HepG2 (cell line): ENCODE measurements around the gene UBTD1. TPM values are rescaled to one million over a fixed set of nuclear protein-coding genes. Genes with fewer than 3 reads are reported as not detected.

Experiments used
- BORCS8-MEF2B ChIP-seq: sonication (generic); formaldehyde crosslinking; IDR thresholded peaks from 2 replicates; pipeline ENCODE4 v1.8.0; 2022; ENCODE audit warnings: mild to moderate bottlenecking, missing genetic modification reagents
- CBFB ChIP-seq: sonication (generic); formaldehyde crosslinking; IDR thresholded peaks from 2 replicates; pipeline ENCODE4 v1.4.0; 2020; ENCODE audit warnings: missing genetic modification reagents
- CCAR2 ChIP-seq: fragments of 200-400 bp; formaldehyde crosslinking; optimal IDR thresholded peaks from 2 replicates; pipeline ENCODE3; 2018; ENCODE audit warnings: low read depth, mild to moderate bottlenecking, low read length, moderate library complexity
- GATA4 ChIP-seq: sonication (generic); IDR thresholded peaks from 2 replicates; pipeline ENCODE4 v1.6.1; 2016; ENCODE audit warnings: antibody characterized with exemption, low read depth, borderline replicate concordance
- HHEX ChIP-seq: IDR thresholded peaks from 2 replicates; pipeline ENCODE4 v1.6.1; 2016; ENCODE audit warnings: control low read depth
- HMG20A ChIP-seq: IDR thresholded peaks from 2 replicates; pipeline ENCODE4 v1.6.1; 2016; ENCODE audit warnings: borderline replicate concordance
- HOXA9 ChIP-seq: sonication (generic); formaldehyde crosslinking; IDR thresholded peaks from 2 replicates; pipeline ENCODE4 v1.8.1; 2022; ENCODE audit warnings: missing genetic modification reagents, mild to moderate bottlenecking, moderate library complexity, borderline replicate concordance
- MAFF ChIP-seq: IDR thresholded peaks from 2 replicates; pipeline ENCODE4 v1.6.1; 2011; ENCODE audit warnings: low read depth, low read length, improper control_type of control experiment
- MED8 ChIP-seq: sonication (generic); formaldehyde crosslinking; IDR thresholded peaks from 2 replicates; pipeline ENCODE4 v1.8.1; 2023; ENCODE audit warnings: mild to moderate bottlenecking, missing genetic modification reagents; ENCODE audit not compliant: insufficient replicate concordance
- MEF2D ChIP-seq: sonication (generic); formaldehyde crosslinking; IDR thresholded peaks from 2 replicates; pipeline ENCODE4 v1.5.1; 2020; ENCODE audit warnings: mild to moderate bottlenecking, missing genetic modification reagents
- SETDB1 ChIP-seq: sonication (generic); formaldehyde crosslinking; IDR thresholded peaks from 2 replicates; pipeline ENCODE4 v1.5.1; 2020; ENCODE audit warnings: missing genetic modification reagents, mild to moderate bottlenecking, borderline replicate concordance
- SOX13 ChIP-seq, 3 experiments: fragments of 450-650 bp in 1 of 3; sonication (generic) in 1 of 3; formaldehyde crosslinking in 1 of 3; IDR thresholded peaks in 2 of 3; conservative IDR thresholded peaks in 1 of 3; 2 replicates each; pipeline versions ENCODE4 v1.5.0 to v1.6.1; 2016 to 2020; ENCODE audit warnings: antibody characterized with exemption in 1 of 3, mild to moderate bottlenecking in 1 of 3, missing compliant biosample characterization in 1 of 3, missing genetic modification reagents in 1 of 3, moderate library complexity in 1 of 3
- TMF1 ChIP-seq: sonication (generic); formaldehyde crosslinking; IDR thresholded peaks from 2 replicates; pipeline ENCODE4 v1.8.1; 2022; ENCODE audit warnings: low read depth, missing genetic modification reagents
- XRCC5 ChIP-seq: fragments of 200-400 bp; formaldehyde crosslinking; optimal IDR thresholded peaks from 2 replicates; pipeline ENCODE3; 2017; ENCODE audit warnings: mild to moderate bottlenecking, low read length
- YEATS2 ChIP-seq: sonication (generic); formaldehyde crosslinking; IDR thresholded peaks from 2 replicates; pipeline ENCODE4 v1.4.0; 2020; ENCODE audit warnings: missing genetic modification reagents, borderline replicate concordance
- ZFP90 ChIP-seq: sonication (generic); formaldehyde crosslinking; IDR thresholded peaks from 2 replicates; pipeline ENCODE4 v1.8.0; 2022; ENCODE audit warnings: missing genetic modification reagents, mild to moderate bottlenecking, inconsistent platforms, borderline replicate concordance
- ZMYM2 ChIP-seq: sonication (generic); formaldehyde crosslinking; IDR thresholded peaks from 2 replicates; pipeline ENCODE4 v1.8.0; 2022; ENCODE audit warnings: mild to moderate bottlenecking, missing genetic modification reagents
- ZNF138 ChIP-seq: sonication (generic); formaldehyde crosslinking; IDR thresholded peaks from 2 replicates; pipeline ENCODE4 v1.5.0; 2020; ENCODE audit warnings: mild to moderate bottlenecking, low read depth, missing genetic modification reagents
- ZNF180 ChIP-seq: sonication (generic); formaldehyde crosslinking; IDR thresholded peaks from 2 replicates; pipeline ENCODE4 v1.4.0; 2020; ENCODE audit warnings: low read depth, missing genetic modification reagents, borderline replicate concordance
- ZNF263 ChIP-seq: sonication (generic); formaldehyde crosslinking; IDR thresholded peaks from 2 replicates; pipeline ENCODE4 v1.4.0; 2020; ENCODE audit warnings: missing genetic modification reagents
- ZNF431 ChIP-seq: sonication (generic); formaldehyde crosslinking; IDR thresholded peaks from 2 replicates; pipeline ENCODE4 v1.9.0; 2022; ENCODE audit warnings: missing genetic modification reagents, low read depth, mild to moderate bottlenecking, borderline replicate concordance
- ZNF543 ChIP-seq: sonication (generic); formaldehyde crosslinking; IDR thresholded peaks from 2 replicates; pipeline ENCODE4 v1.4.0; 2020; ENCODE audit warnings: mild to moderate bottlenecking, missing genetic modification reagents
- polyA plus RNA-seq, 8 experiments: library from polyadenylated mRNA; depleted of rRNA in 3 of 8; stranded (reverse) in 7 of 8; unstranded in 1 of 8; fragments of >200 nt; fragmentation: Illumina TruSeq in 4 of 8; extraction: Trizol in 4 of 8; gene quantifications; 2 replicates each; pipeline versions ENCODE4 v1.2.1 to v1.2.3, GENCODE V29; 2011 to 2016; ENCODE audit warnings: low read depth in 4 of 8, missing spikeins in 1 of 8, mixed read lengths in 1 of 8; ENCODE audit not compliant: insufficient read depth in 1 of 8
- total RNA-seq, 5 experiments: library from RNA; depleted of rRNA; stranded (reverse); fragments of >200 nt; fragmentation: Illumina TruSeq; extraction: Trizol; gene quantifications; 2 replicates each; pipeline ENCODE4 v1.2.3, GENCODE V29; 2016; ENCODE audit warnings: low read depth in 1 of 5
- TF ChIP-seq, protein P1 (sequence below): IDR thresholded peaks from 2 replicates; pipeline ENCODE4 v1.4.0; 2020; ENCODE audit warnings: mild to moderate bottlenecking, missing genetic modification reagents
- TF ChIP-seq, protein P2 (sequence below): sonication (generic); formaldehyde crosslinking; IDR thresholded peaks from 2 replicates; pipeline ENCODE4 v1.5.0; 2020; ENCODE audit warnings: missing genetic modification reagents

UBTD1 gene
- total and polyA plus RNA-seq, 2 of the 13 experiments (the other 11 are each of a cell fraction or from before 2014, with no cell fraction given) = 7.9 to 10.0 TPM

DNA sequence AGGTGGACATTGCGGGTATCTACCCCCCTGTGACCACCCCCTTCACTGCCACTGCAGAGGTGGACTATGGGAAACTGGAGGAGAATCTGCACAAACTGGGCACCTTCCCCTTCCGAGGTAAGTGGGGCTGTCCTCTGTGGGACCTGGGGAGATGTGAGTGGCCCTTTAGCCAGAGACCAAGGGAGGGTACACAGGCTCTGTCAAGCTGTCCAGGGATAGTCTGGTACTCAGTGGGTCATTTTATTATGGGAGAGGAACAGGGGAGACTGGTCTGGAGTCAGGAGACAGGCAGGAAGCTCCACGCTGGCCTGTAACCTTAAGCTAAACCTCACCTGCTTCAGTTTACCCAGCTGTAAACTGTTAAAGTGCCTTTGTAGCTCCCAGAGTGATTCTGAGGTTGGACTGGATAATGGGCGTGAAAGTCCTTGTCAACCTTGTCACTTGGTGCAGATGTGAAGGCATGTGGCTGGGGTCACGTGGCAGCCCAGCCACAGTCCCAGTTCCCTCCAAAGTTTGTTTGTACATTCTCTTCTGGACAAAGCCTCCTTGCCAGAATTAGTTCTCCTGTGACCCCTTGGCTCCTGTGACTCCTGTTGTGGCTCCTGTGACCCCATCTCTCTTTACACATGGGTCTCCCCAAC lies 86.2 kb downstream of the UBTD1 start (continued):
- TF ChIP-seq, protein P1, sequence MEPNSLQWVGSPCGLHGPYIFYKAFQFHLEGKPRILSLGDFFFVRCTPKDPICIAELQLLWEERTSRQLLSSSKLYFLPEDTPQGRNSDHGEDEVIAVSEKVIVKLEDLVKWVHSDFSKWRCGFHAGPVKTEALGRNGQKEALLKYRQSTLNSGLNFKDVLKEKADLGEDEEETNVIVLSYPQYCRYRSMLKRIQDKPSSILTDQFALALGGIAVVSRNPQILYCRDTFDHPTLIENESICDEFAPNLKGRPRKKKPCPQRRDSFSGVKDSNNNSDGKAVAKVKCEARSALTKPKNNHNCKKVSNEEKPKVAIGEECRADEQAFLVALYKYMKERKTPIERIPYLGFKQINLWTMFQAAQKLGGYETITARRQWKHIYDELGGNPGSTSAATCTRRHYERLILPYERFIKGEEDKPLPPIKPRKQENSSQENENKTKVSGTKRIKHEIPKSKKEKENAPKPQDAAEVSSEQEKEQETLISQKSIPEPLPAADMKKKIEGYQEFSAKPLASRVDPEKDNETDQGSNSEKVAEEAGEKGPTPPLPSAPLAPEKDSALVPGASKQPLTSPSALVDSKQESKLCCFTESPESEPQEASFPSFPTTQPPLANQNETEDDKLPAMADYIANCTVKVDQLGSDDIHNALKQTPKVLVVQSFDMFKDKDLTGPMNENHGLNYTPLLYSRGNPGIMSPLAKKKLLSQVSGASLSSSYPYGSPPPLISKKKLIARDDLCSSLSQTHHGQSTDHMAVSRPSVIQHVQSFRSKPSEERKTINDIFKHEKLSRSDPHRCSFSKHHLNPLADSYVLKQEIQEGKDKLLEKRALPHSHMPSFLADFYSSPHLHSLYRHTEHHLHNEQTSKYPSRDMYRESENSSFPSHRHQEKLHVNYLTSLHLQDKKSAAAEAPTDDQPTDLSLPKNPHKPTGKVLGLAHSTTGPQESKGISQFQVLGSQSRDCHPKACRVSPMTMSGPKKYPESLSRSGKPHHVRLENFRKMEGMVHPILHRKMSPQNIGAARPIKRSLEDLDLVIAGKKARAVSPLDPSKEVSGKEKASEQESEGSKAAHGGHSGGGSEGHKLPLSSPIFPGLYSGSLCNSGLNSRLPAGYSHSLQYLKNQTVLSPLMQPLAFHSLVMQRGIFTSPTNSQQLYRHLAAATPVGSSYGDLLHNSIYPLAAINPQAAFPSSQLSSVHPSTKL (CRISPR knock-in tag) = 0 out of 2 replicates have a peak, but pooled peaks have one; percentile 16
- TF ChIP-seq MAFF (no peak), GATA4 (no peak), ZNF543 (CRISPR knock-in tag) (no peak), ZNF138 (no peak), HMG20A (CRISPR knock-in tag) (no peak), CCAR2 (no peak), YEATS2 (CRISPR knock-in tag) (no peak), MED8 (CRISPR knock-in tag) (no peak), ZMYM2 (CRISPR knock-in tag) (no peak), ZFP90 (CRISPR knock-in tag) (0 out of 2 replicates have a peak, but pooled peaks have one; percentile 25), MEF2D (CRISPR knock-in tag) (no peak), HOXA9 (CRISPR knock-in tag) (no peak), CBFB (no peak), TMF1 (peak; percentile 51; the same call in 1 of the 2 replicates), ZNF263 (CRISPR knock-in tag) (0 out of 2 replicates have a peak, but pooled peaks have one; percentile 14), HHEX (CRISPR knock-in tag) (no peak), BORCS8-MEF2B (CRISPR knock-in tag) (no peak), ZNF431 (peak; percentile 81; the same call in 1 of the 2 replicates), ZNF180 (CRISPR knock-in tag) (no peak), SOX13 (IDR thresholded peaks at IDR 0.05) (no peak), SOX13 (CRISPR knock-in tag; conservative IDR thresholded peaks at IDR 0.05 in 1 of 2, IDR thresholded peaks at IDR 0.05 in 1 of 2) (peak in 1 of 2 experiments; percentile 23; a peak in 1 of 4 replicates), XRCC5 (no peak), SETDB1 (CRISPR knock-in tag) (no peak)
- TF ChIP-seq, protein P2, sequence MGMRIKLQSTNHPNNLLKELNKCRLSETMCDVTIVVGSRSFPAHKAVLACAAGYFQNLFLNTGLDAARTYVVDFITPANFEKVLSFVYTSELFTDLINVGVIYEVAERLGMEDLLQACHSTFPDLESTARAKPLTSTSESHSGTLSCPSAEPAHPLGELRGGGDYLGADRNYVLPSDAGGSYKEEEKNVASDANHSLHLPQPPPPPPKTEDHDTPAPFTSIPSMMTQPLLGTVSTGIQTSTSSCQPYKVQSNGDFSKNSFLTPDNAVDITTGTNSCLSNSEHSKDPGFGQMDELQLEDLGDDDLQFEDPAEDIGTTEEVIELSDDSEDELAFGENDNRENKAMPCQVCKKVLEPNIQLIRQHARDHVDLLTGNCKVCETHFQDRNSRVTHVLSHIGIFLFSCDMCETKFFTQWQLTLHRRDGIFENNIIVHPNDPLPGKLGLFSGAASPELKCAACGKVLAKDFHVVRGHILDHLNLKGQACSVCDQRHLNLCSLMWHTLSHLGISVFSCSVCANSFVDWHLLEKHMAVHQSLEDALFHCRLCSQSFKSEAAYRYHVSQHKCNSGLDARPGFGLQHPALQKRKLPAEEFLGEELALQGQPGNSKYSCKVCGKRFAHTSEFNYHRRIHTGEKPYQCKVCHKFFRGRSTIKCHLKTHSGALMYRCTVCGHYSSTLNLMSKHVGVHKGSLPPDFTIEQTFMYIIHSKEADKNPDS (CRISPR knock-in tag) = no peak
